ENCODE measurements around the gene COX4I1. TPM values are rescaled to one million over a fixed set of nuclear protein-coding genes. Genes with fewer than 3 reads are reported as not detected.
A peak's percentile ranks its signal among the peaks of the same experiment; 100 is the strongest.

COX4I1 gene
- total and polyA plus RNA-seq, 10 of the 15 experiments (the other 5 are each of a cell fraction or from before 2014, with no cell fraction given), result 480 to 1,889 (median 872) TPM

- POLR2A ChIA-PET, result no interaction called here
- peaks cover 76% of the 10 kb centered on the region for H3K4me1 ChIP-seq (ENCODE audit: control insufficient read depth, insufficient read depth, low read length)
- no peak overlapping the region for H3K9ac ChIP-seq (ENCODE audit: control insufficient read depth, insufficient read depth, low read length)
Measured at GRCh38 chr16:85753976-85754375, 45.5 kb upstream of the COX4I1 start.

GRCh38 chr16:85754413-85754812, 45.1 kb upstream of the COX4I1 start:
- intact Hi-C loops (cut with micrococcal nuclease; ENCODE audit: unreplicated experiment) (no loop called here), in situ Hi-C loops (cut with MboI) (no loop called here)
- Histone ChIP-seq H3K9me3 (replicated peaks; ENCODE audit: control insufficient read depth, insufficient read depth, low read length) (no peaks in the 10 kb centered on the region), H3K27me3 (replicated peaks in 1 of 2; ENCODE audit: control insufficient read depth in 2 of 2, insufficient read depth in 2 of 2, low read length in 1 of 2) (no peaks in the 10 kb centered on the region; a peak in 1 of 4 replicates), H3K79me2 (ENCODE audit: control insufficient read depth, insufficient read depth, low read length) (no peaks in the 10 kb centered on the region), H3K4me1 (ENCODE audit: control insufficient read depth, insufficient read depth, low read length) (peaks cover 80% of the 10 kb centered on the region), H3K4me3 (no peak overlapping the region), H3K9ac (ENCODE audit: control insufficient read depth, insufficient read depth, low read length) (no peak overlapping the region), H3K4me2 (ENCODE audit: control insufficient read depth, insufficient read depth) (peak overlapping the region; percentile 99), H4K20me1 (ENCODE audit: control insufficient read depth, insufficient read depth) (peaks cover 3% of the 10 kb centered on the region; the same call in 1 of the 2 replicates), H2AFZ (ENCODE audit: control insufficient read depth, low read depth, low read length) (peak overlapping the region; percentile 21; the same call in 1 of the 2 replicates), H3K27ac (ENCODE audit: control insufficient read depth, insufficient read depth) (peak overlapping the region; percentile 25; the same call in 1 of the 2 replicates), H3K36me3 (ENCODE audit: control insufficient read depth in 2 of 2, insufficient read depth in 2 of 2, low read length in 1 of 2) (no peaks in the 10 kb centered on the region)
- WGBS (ENCODE audit: insufficient coverage, insufficient replicate concordance, low lambda C conversion rate, missing lambda C conversion rate), result 0% methylated on average over 7 of the region's 7 CpGs
- DNase-seq (ENCODE audit: low read depth, low spot score) (no peak), FAIRE-seq (no peak), ATAC-seq (0 out of 3 replicates have a peak, but pooled peaks have one; percentile 4)
- ChIA-PET SMC1A (ENCODE audit: uncharacterized antibody, unreplicated experiment) (interaction anchor here (1.0 to 1.4 kb wide), 2 partner anchors 18 to 19 kb away, joined by 3 read pairs; no protein-coding TSS in a partner anchor), CTCF (interaction anchor here (1.1 to 2.0 kb wide), 4 partner anchors 18 to 138 kb away, joined by 3 to 6 read pairs (median 4); no protein-coding TSS in a partner anchor), POLR2A (no interaction called here), RAD21 (ENCODE audit: unreplicated experiment) (interaction anchor here (1.0 to 1.2 kb wide), 2 partner anchors 18 to 138 kb away, joined by 4 to 5 read pairs; no protein-coding TSS in a partner anchor)
- TF ChIP-seq IKZF2 (IDR thresholded peaks at IDR 0.05) (peak; percentile 25 to 44; a peak in 2 of 4 replicates), CUX1 (IDR thresholded peaks at IDR 0.05; ENCODE audit: insufficient replicate concordance, low read depth, low read length) (no peak), IKZF1 (conservative IDR thresholded peaks at IDR 0.05) (peak; percentile 35; the same call in 1 of the 2 replicates), MEF2B (IDR thresholded peaks at IDR 0.05; ENCODE audit: partially characterized antibody, poor library complexity, severe bottlenecking) (peak; percentile 80), BHLHE40 (IDR thresholded peaks at IDR 0.05; ENCODE audit: borderline replicate concordance in 1 of 2, low read depth in 2 of 2, low read length in 1 of 2) (0 out of 4 replicates have a peak, but pooled peaks of 1 of the 2 experiments have one; percentile 13)
- BruUV-seq (replicated peaks), result no TSS peak

More at GRCh38 chr16:85753976-85754375, 45.5 kb upstream of the COX4I1 start:
- H2AFZ ChIP-seq (ENCODE audit: control insufficient read depth, low read depth, low read length), result no peak overlapping the region
- in situ Hi-C loops (cut with MboI), result no loop called here
- no peak for FAIRE-seq
- H3K27ac ChIP-seq (ENCODE audit: control insufficient read depth, insufficient read depth), result no peak overlapping the region
- H3K4me2 ChIP-seq (ENCODE audit: control insufficient read depth, insufficient read depth), result no peak overlapping the region
- H3K4me3 ChIP-seq, result no peak overlapping the region
- no peaks in the 10 kb centered on the region for H3K79me2 ChIP-seq (ENCODE audit: control insufficient read depth, insufficient read depth, low read length)
- no peaks in the 10 kb centered on the region for H3K36me3 ChIP-seq (ENCODE audit: control insufficient read depth in 2 of 2, insufficient read depth in 2 of 2, low read length in 1 of 2)
- SMC1A ChIA-PET (ENCODE audit: uncharacterized antibody, unreplicated experiment), result interaction anchor here (1.0 to 1.4 kb wide), 2 partner anchors 17 to 18 kb away, joined by 3 read pairs; no protein-coding TSS in a partner anchor
- peaks cover 3% of the 10 kb centered on the region; the same call in 1 of the 2 replicates for H4K20me1 ChIP-seq (ENCODE audit: control insufficient read depth, insufficient read depth)
- no peak for ATAC-seq
- no TSS peak for BruUV-seq (replicated peaks)
- no peaks in the 10 kb centered on the region for H3K9me3 ChIP-seq (replicated peaks; ENCODE audit: control insufficient read depth, insufficient read depth, low read length)
- DNase-seq (ENCODE audit: low read depth, low spot score), result no peak
- H3K27me3 ChIP-seq (replicated peaks in 1 of 2; ENCODE audit: control insufficient read depth in 2 of 2, insufficient read depth in 2 of 2, low read length in 1 of 2), result no peaks in the 10 kb centered on the region; a peak in 1 of 4 replicates
- TF ChIP-seq NR2F1 (conservative IDR thresholded peaks at IDR 0.05) (no peak), IRF5 (IDR thresholded peaks at IDR 0.05; ENCODE audit: borderline replicate concordance) (no peak)
- WGBS (ENCODE audit: insufficient coverage, insufficient replicate concordance, low lambda C conversion rate, missing lambda C conversion rate), result 49% methylated on average over 7 of the region's 7 CpGs
- RAD21 ChIA-PET (ENCODE audit: unreplicated experiment), result interaction anchor here (1.0 to 1.2 kb wide), 2 partner anchors 18 to 138 kb away, joined by 4 to 5 read pairs; no protein-coding TSS in a partner anchor
- CTCF ChIA-PET, result interaction anchor here (0.9 to 2.0 kb wide), 4 partner anchors 35 to 137 kb away, joined by 3 to 6 read pairs (median 4); no protein-coding TSS in a partner anchor
- intact Hi-C loops (cut with micrococcal nuclease; ENCODE audit: unreplicated experiment), result no loop called here

Measured in GM12878 (cell line).